Stimulated activated CD4-positive, alpha-beta T cell treated with anti-CD3 and anti-CD28 coated beads, Interleukin-4, amount 100 ng/mL, for 24 hours (primary cell): ENCODE measurements around the gene SUV39H2.
"Not testable (repeated sequence)": the region's sequence is repeated elsewhere in the genome, so short reads cannot be mapped to it uniquely, and the experiment has no call there.

ENCODE experiments used
- DNase-seq: peaks from one replicate; pipeline ENCODE4 v3.0.0-alpha.2; 2020

The SUV39H2 gene

DNA sequence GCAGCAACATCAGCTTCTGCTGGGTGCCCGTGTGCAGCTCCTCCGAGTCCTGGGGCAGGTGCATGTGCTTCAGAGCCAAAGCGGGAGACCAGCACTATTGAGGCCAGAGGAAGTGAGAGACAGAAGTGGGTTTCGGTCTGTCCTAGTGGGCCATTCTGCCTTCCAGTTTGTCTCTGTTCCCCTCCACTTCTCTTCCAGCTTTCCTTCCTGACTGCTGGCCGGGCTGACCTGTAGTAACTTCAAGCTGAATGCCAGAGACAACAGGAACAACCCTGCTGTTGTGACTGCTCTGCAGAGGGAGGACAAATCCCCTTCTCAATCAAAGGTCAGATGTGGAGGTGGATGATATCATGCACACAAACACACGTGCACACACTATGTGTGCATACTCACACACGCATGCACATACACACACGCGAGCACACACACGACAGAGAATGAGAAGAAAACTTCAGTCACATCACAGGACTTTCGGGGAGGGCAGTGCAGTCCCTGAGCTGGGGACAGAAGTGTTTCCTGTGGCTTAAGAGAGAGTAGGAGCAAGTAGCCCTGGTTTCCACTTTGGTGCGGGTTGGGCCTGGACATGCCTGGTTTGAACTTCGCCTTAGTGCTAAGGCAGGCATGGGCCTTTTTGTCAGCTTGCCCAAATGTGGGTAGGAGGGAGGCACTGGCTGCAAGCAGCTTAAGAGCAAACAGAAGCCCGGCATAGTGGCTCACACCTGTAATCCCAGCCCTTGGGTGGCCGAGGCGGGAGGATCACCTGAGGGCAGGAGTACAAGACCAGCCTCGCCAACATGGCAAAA lies 63.7 kb downstream of the SUV39H2 start:
- not testable (repeated sequence) for DNase-seq

DNA sequence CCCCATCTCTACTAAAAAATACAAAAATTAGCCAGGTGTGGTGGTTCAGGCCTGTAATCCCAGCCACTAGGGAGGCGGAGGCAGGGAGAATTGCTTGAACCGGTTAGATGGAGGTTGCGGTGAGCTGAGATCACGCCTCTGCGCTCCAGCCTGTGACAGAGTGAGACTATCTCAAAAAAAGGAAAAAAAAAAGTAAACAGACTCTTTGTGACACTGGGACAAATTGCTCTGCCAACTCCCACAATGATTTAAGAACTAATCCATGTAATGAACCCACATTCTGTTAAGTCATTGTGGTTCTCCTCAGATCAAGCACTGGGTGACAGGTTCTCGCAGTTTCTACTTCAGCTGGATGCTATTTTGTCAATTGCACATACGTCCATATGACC lies 64.3 kb downstream of the SUV39H2 start:
- not testable (repeated sequence) for DNase-seq

DNA sequence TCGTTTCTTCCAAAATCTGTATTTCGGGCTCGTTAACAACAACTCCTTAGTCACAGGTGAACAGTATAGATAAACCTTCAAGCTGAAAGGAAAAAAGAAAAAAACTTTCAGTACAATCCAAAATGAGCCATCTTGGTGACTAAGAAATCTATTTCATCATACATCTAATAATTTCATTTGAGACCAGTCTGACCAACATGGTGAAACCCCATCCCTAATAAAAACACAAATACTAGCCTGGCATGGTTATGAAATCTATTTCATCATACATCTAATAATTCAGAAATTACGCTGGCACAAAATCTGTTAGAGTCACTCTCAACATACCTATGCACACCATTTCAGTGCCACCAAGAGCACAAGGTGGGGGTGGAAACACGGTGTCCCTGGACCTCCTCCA lies 66.4 kb downstream of the SUV39H2 start:
- no peak for DNase-seq

- DNase-seq = no peak
Measured at GRCh38 chr10:14947268-14947667, 68.6 kb downstream of the SUV39H2 start.

GRCh38 chr10:14949291-14949690 lies 70.6 kb downstream of the SUV39H2 start:
- DNase-seq = no peak

- DNase-seq = no peak
Measured at GRCh38 chr10:14952851-14953423, 74.3 kb downstream of the SUV39H2 start.

GRCh38 chr10:14953424-14954000 lies 74.8 kb downstream of the SUV39H2 start:
- no peak for DNase-seq
